Hippocampal formation (tissue), 2 donors: ENCODE data around the gene ATP6V1F.

Experiments
- DNase-seq, 2 donors: peaks; one replicate each; lab custom pipeline; 2025; lab: John Stamatoyannopoulos, UW

The ATP6V1F gene

DNA sequence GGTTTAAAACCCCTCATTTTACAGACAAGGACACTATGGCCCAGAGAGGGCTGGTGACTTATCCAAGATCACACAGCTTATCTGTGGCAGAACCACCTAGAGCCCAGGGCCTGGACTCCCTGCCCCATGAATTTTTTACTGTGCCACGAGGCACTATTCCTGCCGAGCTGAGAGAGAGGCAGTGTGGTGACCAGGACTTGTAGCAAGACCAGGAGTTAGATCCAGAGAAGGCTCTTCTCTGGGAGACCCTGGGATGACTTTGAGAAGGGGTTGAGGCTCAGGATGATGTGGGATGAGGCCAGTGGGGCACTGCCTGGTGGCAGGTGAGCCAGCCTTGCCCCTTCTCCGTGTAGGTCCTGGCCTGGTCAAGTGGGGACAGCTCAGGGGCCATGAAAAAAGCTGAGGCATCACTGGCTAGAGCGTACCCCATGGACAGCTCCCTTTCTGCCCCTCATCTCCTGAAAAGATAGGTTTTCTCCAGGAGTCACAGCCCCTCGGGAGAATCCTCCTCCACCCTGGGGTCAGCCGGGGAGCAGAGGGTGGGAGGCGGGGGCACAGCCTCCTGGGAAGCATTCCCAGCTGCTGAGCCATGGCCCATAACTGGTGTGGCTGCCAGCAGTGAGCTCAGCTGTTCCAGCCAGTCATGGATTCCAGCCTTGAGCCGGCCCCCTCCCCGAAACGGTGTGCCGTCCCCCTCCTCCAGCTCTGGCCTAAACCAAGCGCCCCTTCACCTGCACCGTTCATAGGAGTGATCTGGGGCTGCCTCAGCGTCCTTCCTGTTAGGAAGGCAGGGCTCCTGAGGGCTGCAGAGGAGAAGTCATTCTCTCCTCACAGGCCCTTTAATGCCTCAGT lies 26.6 kb upstream of the ATP6V1F start:
- DNase-seq: peak; percentile 15 to 27

DNA sequence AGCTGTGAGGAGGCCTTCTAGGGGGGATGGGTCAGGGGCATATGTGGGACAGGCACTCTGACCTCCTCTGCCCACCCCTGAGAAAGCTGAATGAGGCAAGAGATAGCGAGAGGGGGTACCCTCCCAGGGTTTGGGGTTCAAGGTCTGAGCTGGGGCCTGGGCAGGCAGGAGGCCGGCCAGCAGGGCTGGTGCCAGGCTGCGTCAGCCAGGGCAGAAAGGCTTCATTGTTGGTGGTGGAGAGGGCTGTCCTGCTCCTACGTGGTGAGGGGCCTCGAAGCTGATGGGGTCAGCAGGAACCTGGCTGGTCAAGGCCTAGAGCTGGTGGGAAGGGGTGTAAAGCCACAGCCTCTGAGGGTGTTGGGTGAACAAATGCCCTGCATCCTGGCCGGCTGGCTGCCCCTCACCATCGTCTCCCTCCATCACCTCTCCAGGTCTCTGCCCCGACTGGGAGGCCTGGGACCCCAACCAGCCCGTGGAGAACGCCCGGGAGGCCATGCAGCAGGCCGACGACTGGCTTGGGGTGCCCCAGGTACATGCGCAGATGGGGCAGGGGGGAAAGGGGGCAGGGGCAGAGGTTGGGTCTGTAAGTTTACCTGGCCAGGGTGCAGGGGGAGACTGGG lies 25.8 kb upstream of the ATP6V1F start:
- DNase-seq: peak; percentile 37 to 62

DNA sequence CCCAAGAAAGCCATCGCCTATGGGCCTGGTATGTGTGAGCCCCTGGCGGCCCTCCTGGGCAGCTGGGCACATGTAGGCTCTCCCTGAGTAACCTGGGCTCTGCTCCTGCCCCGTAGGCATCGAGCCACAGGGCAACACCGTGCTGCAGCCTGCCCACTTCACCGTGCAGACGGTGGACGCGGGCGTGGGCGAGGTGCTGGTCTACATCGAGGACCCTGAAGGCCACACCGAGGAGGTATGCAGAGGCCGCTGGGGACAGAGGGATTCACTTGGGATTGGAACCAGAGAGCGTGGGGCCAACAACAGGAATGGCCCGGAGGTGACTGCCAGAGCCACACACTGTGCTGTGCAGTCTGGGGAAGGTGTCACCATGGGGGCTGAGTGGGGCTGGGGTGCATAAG lies 25.1 kb upstream of the ATP6V1F start:
- no peak for DNase-seq

DNA sequence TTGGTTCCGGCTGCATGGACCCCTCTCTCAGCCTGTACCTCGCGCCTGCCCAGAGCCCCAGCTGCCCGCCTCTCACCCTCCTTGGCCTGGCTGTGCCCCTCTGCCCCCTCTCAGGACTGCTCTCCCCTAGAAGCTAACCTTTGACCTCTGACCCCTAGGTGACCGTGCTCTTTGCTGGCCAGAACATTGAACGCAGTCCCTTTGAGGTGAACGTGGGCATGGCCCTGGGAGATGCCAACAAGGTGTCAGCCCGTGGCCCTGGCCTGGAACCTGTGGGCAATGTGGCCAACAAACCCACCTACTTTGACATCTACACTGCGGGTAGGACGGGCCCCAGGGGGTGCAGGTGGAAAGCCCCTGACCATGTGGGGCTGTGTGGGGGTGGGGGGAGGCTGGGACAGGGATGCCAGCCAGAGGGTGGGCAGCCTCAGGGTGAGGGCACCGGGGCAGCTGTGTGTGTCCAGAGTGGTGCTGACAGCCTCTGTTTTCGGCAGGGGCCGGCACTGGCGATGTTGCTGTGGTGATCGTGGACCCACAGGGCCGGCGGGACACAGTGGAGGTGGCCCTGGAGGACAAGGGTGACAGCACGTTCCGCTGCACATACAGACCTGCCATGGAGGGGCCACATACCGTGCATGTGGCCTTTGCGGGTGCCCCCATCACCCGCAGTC lies 24.4 kb upstream of the ATP6V1F start:
- no peak for DNase-seq

DNA sequence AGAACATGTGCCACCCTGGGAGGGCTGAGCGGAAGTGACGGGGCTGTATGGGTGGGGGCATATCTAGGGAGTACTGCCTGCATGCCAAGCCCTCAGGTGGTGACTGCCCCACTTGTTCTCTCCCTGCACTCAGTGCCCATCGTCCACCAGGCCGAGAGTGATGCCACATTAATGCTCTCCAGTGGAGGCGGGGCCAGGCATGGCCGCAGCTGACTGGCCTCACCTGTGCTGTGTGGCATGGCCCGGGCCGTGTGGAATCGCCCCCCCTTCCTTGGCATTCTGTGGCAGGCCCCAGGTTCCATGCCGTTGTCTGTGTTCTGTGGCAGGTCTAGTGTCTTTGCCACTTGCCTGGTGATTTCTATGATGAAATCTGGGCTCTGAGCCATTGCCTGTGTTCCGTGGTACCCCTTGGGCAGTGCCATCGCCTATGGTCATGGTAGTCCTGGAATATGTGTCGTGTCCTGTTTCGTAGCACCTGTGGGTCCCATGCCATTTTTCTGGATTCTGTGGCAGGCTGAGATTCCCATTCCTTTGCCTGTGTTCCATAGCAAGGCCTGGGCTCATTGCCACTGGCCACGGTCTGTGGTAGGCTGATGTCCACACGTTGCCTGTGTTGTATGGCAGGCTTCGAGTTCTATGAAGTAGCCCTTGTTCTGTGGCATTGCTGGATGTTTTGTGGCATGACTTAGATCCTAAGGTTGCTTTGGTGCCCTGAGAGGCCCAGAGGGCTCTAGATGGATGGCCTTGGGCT lies 23.5 kb upstream of the ATP6V1F start:
- no peak for DNase-seq

DNA sequence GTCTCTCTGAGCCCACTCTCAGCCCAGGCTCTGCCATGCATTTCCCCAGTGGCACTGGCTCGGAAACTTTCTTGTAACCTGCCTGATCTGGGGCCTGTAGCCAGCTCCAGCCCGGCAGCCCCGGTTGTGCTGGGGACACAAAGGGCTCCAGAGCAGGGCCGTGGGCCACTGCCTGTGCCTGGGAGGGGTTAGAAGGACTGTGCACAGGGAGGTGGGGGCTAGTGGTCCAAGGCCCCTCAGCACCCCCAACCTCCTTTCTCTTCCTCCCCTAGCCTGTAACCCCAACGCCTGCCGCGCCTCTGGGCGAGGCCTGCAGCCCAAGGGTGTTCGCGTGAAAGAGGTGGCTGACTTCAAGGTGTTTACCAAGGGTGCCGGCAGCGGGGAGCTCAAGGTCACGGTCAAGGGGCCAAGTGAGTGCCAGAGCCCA lies 22.9 kb upstream of the ATP6V1F start:
- no peak for DNase-seq

DNA sequence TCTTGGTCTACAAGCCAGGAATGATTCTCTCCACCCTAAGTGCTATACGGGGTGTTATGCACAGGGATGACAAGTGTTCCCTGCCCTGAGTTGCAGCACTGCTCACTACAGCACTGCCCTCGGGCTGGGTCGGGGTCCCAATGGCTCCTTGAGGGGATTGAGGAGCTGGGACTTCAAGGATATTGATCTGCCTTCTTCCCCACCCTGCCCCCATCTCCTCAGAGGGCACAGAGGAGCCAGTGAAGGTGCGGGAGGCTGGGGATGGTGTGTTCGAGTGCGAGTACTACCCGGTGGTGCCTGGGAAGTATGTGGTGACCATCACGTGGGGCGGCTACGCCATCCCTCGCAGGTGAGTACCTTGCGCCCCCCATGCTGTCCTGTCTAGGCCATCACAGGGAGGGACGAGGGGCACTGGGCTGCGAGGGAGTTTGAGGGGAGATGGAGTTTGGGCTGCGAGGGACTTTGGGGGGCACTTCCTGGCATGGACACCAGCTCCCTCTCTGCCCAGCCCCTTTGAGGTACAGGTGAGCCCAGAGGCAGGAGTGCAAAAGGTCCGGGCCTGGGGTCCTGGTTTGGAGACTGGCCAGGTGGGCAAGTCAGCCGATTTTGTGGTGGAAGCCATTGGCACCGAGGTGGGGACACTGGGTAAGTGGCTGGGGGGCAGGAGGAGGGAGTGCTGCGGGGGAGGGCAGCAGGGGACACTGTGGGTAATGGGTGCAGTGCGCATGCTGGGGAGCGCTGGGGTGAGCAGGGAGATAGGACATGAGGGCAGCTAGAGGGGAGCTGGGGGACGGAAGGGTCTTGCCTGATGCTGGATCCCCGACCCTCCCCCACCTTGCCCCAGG lies 22.1 kb upstream of the ATP6V1F start:
- no peak for DNase-seq

DNA sequence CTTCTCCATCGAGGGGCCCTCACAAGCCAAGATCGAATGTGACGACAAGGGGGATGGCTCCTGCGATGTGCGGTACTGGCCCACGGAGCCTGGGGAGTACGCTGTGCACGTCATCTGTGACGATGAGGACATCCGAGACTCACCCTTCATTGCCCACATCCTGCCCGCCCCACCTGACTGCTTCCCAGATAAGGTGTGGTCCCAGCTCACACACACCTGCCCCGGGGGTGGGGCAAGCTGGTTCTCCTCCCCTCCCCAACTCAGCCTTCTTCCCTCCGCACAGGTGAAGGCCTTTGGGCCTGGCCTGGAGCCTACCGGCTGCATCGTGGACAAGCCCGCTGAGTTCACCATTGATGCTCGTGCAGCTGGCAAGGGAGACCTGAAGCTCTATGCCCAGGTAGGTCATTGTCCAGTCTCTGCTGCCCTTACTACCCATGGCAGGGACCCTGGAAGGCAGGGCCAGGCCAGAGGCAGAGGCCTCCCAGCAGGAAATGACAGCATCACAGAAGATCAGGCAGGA lies 21.4 kb upstream of the ATP6V1F start:
- no peak for DNase-seq

DNA sequence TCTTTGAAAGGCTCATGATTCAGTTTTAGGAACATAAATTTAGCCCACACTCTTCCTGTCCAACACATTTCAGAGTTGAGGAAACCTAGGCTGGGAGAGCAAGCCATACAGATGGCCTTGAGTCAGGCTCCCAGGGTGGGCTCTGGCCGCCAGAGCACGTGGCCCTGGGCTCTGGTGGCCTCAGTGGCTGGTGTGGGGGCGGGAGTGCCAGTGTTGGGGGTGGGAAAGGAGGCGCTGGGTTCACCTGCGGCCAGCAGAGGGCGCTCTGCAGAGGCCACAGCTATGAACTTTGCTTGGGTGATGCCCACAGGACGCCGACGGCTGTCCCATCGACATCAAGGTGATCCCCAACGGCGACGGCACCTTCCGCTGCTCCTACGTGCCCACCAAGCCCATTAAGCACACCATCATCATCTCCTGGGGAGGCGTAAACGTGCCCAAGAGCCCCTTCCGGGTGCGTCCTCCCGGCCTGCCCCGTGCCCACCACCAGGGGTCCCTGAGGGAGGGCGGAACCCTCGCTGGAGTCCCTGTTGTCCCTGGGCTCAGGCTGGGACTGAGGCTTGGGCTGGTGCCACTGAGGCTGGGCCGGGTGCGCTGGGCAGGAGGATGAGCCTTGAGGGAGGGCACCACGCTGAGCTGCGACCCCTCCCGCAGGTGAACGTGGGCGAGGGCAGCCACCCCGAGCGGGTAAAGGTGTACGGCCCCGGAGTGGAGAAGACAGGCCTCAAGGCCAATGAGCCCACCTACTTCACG lies 20.6 kb upstream of the ATP6V1F start:
- DNase-seq: peak in 1 of 2 donors; percentile 28

DNA sequence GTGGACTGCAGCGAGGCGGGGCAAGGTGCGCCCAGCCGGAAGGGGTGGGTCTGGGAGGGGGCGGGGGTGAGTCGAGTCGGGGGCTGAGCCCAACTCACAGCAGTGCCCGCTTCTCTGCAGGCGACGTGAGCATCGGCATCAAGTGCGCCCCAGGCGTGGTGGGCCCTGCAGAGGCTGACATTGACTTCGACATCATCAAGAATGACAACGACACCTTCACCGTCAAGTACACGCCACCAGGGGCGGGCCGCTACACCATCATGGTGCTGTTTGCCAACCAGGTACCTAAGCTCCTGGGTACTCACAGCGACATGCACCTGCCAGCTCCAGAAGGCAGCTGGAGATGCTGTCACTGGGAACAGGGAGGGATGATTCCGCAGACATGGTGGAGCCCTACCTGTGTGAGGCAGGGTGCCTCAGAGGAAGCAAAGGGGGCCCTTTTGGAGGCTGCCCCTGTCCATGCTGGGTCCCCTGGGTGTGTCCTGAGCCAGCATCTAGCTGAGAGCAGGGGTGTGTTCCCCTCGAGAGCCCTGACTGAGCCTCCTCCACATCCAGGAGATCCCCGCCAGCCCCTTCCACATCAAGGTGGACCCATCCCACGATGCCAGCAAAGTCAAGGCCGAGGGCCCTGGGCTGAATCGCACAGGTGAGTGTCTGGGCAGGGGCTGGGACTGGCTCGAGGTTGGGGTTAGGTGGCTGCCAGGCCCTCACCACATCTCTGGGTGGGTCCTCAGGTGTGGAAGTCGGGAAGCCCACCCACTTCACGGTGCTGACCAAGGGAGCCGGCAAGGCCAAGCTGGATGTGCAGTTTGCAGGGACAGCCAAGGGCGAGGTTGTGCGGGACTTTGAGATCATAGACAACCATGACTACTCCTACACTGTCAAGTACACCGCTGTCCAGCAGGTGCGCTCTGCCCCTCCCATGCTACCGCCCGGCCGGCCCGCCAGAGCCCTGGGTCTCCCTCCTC lies 19.7 kb upstream of the ATP6V1F start:
- no peak for DNase-seq

DNA sequence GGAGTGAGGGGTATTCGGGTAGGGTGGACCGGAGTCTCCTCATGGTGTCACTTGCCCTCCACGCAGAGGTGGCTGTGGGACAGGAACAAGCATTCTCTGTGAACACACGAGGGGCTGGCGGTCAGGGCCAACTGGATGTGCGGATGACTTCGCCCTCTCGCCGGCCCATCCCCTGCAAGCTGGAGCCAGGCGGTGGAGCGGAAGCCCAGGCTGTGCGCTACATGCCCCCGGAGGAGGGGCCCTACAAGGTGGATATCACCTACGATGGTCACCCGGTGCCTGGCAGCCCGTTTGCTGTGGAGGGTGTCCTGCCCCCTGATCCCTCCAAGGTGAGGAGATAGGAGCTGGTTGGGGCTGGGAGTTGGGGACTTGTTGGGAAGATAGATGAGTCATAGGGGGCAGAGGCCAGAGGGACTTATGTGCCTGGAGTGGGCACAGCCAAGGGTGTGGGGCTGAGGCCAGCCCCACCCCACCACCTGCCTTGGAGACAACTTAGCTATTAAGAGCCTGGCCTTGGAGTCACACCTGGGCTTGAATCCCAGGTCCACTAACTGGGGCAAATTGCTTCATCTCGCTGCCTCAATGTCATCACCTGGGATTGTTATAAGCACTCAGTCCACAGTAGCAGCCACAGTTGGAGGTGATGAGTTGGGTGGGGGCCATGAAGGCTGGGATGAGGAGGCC lies 18.6 kb upstream of the ATP6V1F start:
- no peak for DNase-seq

DNA sequence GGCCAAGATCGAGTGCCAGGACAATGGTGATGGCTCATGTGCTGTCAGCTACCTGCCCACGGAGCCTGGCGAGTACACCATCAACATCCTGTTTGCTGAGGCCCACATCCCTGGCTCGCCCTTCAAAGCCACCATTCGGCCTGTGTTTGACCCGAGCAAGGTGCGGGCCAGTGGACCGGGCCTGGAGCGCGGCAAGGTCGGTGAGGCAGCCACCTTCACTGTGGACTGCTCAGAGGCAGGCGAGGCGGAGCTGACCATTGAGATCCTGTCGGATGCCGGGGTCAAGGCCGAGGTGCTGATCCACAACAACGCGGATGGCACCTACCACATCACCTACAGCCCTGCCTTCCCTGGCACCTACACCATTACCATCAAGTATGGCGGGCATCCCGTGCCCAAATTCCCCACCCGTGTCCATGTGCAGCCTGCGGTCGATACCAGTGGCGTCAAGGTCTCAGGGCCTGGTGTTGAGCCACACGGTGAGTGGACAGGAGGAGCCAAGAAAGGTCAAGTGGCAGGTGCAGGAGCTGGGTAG lies 17.8 kb upstream of the ATP6V1F start:
- no peak for DNase-seq

DNA sequence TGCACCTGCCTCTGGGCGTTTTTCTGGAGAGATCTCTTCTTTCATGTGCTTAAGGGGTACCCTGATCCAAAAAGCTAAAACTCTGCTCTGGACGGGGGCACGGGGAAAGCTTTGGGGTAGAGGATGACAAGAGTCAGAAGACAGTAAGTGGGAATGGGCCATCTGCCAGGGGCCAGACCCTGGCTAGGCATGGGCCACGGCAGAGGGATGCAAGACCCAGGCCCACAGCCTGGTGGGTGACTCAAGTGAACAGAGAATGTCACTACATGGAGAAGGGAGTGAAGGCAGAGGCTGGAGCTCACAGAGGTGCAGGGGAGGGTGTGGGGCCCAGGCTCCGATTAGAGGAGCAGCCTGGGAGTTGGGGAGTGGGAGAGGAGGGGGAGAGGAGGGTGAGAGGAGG lies 17.2 kb upstream of the ATP6V1F start:
- DNase-seq: no peak

DNA sequence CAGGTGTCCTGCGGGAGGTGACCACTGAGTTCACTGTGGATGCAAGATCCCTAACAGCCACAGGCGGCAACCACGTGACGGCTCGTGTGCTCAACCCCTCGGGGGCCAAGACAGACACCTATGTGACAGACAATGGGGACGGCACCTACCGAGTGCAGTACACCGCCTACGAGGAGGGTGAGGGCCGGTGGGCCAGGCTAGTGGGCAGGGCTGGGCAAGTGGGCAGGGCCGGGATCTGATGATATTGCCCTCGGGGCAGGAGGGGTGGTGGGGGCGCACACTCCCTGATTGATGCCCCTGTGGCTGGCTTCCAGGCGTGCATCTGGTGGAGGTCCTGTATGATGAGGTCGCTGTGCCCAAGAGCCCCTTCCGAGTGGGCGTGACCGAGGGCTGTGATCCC lies 16.7 kb upstream of the ATP6V1F start:
- no peak for DNase-seq

DNA sequence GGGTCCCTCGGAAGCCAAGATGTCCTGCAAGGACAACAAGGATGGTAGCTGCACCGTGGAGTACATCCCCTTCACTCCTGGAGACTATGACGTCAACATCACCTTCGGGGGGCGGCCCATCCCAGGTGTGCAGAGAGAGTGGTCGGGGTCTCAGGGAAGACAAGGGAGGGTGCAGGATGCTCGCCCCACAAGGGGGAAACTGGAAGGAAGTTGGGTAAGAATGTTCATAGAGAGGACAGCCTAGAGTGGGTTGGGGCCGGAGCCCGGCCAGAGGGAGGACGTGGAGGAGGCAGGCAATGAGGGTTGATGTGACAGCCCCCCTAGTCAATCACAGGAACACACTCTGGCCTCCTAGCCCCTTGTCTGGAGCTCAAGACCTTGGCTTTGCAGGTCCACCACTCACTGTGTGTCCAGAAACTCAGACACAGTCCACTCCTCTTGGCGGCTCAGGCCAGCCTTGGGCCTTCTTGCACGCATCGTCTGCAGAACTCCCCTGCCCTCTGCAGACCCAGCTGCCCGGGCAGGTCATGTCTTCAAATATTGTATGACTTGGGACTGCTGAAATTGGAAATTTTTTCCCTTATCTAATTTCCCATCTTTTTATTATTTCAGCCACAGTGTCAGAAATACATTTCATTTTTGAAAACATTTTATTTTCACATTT lies 15.7 kb upstream of the ATP6V1F start:
- no peak for DNase-seq

DNA sequence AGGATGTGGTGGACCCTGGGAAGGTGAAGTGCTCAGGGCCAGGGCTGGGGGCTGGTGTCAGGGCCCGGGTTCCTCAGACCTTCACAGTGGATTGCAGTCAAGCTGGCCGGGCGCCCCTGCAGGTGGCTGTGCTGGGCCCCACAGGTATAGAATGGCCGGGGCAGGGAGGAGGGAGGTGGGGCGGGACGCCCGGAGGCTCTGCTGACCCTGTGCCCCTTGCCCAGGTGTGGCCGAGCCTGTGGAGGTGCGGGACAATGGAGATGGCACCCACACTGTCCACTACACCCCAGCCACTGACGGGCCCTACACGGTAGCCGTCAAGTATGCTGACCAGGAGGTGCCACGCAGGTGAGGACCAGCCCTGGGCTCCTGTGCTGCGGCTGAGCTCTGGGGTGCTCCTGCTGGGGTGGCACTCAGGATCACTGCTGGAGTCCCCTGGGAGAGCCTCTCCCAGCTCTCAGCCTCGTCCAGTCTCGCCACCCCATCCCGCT lies 14.9 kb upstream of the ATP6V1F start:
- no peak for DNase-seq
